Forelimb muscle (tissue), 1 donor: ENCODE data around the gene UBTF. TPM values are rescaled to one million over a fixed set of nuclear protein-coding genes. Genes with fewer than 3 reads are reported as not detected.

Source experiments
- DNase-seq: peaks from one replicate; pipeline ENCODE4 v3.0.0-alpha.2; 2013; ENCODE audit warnings: low read depth
- polyA plus RNA-seq: library from polyadenylated mRNA; unstranded; fragments of 120-200 nt; gene quantifications from one replicate; pipeline ENCODE4 v1.2.1, GENCODE V29; 2013; ENCODE audit not compliant: insufficient read length

UBTF gene
- polyA plus RNA-seq, 1 donor = 60.6 TPM

DNA sequence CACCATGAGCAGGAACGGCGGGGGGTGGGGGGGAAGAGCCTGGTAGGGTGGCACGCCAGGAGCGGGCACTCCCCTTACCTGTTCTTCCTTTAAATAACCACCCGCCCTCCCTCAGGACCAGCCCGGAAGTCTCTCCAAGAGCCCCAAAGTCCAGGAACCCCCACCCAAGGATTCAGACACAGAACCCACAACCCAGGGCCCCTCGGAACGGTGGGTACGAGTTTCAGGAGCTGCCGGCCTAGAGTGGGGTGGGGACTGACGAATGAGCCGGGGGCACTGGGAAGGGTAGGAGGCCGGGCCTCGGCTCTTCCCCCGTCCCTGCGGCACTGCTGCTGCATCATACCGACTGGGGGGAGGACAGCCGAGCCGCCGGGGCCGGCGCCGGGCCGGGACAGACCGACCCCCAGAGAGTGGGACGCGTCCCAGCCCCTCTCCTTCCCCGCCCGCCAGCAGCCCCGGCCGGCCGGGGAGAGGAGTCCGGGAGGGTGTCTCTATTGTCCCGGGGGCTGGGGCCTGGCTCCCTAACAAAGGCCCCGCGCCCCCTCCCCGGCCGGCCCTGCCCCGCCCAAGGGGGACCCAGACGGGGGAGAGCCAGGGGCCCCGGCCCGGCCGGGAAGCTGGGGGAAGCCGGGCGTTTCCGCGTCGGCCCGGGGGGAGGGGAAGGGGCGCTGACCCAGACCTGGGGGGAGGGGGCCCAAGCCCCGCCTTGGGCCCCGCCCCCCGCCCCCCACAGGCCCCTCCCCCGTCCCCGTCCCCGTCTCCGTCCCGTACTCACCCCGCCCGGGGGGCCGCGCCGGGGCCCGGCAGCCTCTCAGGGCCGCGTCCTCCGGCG is 20.5 kb downstream of the UBTF start:
- DNase-seq = no peak

DNA sequence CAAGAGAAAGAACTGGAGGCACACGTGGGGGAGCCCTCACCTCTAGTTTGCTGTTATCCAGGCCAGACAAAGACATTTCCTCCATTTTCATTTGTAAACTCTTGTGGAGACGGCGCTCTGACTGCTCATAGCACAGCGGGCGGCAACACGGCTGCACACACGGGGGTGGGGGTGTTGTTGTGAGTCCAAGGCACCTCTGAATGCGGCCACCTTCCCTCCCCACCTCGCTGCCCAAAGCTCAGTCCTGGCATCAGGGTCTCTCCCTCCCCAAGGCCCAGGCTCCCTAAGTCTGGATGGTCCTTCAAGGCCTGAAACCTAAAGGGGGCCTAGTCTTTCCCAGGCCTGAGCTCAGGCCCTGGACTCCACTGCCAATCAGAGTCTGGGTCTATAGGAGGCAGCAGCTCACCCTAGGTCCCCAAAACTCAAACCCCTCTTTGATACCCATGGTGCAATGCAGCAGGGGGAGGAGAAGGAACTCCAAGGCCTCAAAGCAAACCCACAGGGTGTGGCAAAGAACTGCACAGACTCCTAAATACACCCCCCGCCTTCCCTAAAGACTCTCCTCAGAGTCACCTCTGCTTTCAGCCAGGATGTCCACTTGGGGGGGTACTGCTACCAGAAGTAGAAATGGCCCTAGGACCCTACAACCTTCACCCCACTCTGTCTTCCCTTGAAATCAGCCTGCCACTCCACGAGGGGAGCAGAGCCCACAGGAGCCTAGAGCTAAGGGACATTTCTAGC is 21.3 kb downstream of the UBTF start:
- DNase-seq = no peak

DNA sequence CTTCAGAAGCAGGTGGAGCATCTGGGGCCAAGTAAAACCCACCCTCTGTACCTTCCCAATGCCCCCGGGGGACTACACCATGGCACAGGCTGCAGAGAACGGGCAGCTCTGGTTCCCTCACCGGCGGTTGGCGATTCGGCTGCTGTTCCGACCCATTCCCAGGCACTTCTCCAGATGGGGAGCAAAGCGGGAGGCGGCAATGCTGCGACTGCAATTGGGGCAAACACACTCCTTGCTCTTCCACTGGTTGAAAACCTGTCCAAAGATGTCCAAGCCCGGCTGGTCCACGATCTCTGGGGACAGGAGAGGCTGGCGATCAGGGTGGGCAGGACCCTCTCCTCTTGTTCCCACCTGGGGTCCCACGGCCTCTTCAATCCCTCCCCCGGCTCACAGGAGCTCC is 22.4 kb downstream of the UBTF start:
- DNase-seq = no peak

DNA sequence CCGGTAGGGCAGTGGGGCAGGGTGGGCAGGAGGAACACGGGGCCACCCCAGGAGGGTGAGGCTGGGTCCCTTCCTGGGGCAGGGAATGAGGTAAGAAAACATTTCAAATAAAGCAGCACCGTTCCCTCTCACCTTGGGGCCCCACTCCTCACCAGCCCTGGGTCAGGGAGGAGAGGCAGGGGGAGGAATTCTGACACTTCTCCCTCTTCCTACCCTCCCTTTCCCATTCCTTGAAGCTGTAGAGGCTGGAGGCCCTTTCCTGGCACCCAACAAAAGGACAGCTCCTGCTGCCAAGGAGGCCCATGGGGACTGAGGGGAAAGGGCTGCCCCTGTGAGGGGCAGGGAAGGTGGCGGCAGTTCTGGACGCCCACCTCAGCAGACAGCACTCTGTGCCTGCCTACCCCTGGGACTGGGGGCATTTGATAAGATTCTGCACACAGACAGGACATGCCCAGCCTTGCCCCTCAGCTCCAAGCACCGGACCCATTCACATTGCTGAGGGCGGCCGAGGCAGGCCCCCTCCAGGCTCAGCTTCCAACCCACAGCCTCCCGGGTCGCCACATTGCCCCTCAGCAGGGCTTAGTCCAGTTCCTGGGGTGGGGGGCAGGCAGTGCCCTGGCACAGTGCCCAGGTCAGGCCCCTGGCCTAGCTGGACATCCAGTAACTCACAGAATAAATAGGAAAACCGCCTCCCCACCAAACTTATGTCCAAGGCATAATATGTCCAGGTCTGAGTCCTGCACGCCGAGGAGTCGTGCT is 26.0 kb downstream of the UBTF start:
- no peak for DNase-seq

DNA sequence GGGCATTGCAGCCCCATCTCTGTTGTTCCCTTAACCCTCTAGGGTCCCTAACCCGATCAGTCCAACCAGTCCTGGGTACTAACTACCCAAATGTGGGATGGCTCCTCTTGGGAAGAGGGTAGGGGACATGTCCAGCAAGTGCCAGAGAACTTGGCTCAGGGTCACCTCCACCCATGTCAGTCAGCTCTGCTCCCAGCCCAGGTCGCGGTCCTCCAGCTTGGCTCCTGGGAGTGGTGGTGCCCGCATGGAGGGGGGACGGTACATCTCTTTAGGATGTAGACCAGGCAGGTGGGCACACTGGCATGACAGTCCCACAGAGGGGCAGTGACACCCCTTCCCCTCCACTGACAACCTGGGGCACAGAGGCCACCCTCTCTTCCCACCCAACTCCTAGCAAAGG is 26.7 kb downstream of the UBTF start:
- DNase-seq = no peak

DNA sequence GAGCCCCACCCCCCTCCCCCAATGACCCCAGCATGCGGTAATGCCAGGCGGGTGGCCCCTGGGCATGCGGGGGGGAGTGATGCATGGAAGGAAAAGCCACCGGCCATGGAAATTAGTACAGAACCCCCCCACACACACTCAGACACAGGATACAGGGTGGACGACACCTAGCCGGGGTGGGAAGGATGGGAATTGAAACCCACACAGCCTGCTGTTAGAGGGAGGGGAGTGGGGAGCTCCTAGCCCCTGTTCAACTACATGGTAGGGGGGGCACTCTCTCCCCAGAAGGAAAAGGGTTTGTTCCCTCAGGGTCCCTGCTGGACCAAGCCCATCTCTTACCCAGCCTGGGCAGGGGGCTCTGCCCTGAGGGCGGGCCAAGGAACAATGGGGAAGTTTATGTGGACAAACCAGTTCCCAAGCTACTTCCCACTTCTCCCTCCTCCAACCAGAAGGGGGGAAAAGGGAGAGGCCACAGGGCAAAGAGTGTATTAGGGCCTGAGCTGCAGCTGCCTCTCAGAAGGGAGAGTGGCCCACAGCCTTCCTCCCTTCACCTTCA is 27.5 kb downstream of the UBTF start:
- DNase-seq = no peak

DNA sequence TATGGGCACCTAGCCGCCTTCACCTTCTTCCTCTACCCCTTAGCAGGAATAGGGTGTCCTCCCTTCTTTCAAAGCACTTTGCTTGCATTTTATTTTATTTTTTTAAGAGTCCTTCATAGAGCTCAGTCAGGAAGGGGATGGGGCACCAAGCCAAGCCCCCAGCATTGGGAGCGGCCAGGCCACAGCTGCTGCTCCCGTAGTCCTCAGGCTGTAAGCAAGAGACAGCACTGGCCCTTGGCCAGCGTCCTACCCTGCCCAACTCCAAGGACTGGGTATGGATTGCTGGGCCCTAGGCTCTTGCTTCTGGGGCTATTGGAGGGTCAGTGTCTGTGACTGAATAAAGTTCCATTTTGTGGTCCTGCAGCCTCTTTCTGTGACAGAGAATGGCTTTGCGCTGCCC is 28.1 kb downstream of the UBTF start:
- DNase-seq = no peak

DNA sequence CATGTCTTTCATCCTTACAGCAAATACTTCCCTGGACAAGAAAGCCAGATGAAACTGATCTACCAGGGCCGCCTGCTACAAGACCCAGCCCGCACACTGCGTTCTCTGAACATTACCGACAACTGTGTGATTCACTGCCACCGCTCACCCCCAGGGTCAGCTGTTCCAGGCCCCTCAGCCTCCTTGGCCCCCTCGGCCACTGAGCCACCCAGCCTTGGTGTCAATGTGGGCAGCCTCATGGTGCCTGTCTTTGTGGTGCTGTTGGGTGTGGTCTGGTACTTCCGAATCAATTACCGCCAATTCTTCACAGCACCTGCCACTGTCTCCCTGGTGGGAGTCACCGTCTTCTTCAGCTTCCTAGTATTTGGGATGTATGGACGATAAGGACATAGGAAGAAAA is 29.0 kb downstream of the UBTF start:
- DNase-seq = no peak

DNA sequence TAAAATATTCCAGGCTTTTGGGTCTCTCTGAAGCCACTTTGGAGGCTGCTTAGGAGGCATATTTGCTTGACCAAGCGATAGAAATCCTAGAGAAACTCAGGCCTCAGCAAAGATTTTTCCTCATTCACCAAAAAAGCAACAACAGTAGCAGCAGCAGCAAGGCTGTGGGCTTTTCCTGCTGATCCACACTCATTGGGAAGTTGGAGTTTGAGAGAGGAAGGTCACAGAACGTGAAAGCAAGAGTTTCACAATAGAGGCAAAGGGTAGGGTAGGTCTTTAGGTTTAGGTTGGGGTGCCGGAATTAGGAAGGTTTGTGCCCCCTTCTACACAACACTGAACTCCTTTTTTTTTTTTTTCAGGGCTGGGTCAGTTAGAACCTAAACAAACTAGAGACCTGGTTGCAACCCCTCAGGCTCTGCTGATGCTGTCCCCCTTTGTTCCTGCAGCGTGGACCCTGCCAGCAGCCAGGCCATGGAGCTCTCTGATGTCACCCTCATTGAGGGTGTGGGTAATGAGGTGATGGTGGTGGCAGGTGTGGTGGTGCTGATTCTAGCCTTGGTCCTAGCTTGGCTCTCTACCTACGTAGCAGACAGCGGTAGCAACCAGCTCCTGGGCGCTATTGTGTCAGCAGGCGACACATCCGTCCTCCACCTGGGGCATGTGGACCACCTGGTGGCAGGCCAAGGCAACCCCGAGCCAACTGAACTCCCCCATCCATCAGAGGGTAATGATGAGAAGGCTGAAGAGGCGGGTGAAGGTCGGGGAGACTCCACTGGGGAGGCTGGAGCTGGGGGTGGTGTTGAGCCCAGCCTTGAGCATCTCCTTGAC is 30.7 kb downstream of the UBTF start:
- DNase-seq = no peak

DNA sequence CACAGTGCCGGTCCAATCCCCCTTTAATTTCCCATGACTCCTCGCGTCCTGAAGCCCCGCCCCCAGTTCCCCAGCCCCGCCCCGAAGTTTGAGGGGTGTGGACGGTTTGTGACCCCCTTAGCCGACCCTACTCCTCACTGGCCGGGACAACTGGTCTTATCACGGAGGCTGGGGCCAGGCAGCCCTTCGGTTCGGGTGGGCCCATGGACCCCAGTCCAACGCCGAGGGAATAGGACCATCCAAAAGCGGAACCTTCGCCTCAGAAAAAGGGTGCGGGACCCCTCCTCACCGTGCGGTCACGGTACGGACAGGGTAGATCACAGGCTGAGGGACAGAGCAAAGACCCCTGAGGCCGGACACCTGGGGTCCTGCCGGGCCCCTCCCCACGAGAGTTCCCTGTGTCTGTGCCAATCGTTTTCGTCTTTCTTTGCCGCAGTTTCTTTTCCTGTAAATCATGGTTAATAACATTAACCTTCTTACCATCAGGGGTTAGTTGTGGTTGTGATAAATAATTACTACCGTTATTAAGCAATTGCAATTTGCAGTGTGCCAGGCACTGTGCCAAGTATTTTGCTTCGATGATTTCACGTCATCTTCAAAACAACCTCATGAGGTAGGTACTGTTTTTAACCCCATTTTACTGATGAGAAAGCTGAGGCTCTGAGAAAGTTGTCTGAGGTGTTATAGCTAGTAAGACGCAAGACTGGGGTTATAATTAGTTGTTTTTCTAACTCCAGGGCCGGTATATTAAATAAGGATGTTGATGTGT is 32.2 kb downstream of the UBTF start:
- no peak for DNase-seq

DNA sequence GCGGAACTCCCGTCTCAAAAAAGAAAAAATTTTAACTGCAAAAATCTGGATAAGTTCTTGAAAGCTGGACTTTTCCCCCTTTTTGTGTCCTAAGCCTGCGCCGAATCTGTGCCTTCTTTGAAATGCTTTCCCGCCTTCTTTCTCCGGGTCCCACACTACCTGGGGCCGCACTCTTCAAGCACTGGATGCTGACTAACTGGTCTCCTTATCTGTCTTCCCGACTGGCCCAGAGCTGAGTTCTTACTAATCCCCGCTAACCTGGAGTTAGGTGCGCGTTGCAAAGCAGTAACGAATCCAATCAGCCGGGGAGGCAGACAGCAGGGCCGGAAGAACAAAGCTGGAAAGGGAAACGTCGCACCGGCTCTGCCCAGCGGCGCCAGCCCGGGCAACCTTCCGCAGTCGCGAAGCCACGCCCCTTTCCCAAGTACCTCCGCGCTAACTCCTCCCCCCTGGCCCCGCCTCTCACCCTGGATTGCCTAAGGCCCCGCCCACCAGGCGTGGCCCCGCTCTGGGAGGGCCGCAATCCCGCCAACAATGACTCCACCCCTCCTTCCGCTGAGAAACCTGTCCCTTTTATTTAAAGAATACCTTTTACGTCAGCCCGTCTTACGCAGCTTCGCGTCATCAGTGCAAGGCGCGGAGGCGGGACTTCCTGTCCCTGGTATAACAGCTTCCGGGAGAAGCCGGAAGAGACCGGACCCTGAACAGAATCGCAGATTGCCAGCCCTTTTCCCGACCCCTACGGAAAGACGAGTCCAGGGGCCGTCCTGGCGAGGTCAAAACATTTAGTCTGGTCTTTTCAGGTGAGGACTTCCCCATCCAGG is 33.0 kb downstream of the UBTF start, which contains the start of gene TMUB2:
TMUB2 (plus strand) TSS at position 666 of the 824 bp plus-strand sequence. CDS start 737 bp downstream, outside the sequence.
- DNase-seq = peak; percentile 98

DNA sequence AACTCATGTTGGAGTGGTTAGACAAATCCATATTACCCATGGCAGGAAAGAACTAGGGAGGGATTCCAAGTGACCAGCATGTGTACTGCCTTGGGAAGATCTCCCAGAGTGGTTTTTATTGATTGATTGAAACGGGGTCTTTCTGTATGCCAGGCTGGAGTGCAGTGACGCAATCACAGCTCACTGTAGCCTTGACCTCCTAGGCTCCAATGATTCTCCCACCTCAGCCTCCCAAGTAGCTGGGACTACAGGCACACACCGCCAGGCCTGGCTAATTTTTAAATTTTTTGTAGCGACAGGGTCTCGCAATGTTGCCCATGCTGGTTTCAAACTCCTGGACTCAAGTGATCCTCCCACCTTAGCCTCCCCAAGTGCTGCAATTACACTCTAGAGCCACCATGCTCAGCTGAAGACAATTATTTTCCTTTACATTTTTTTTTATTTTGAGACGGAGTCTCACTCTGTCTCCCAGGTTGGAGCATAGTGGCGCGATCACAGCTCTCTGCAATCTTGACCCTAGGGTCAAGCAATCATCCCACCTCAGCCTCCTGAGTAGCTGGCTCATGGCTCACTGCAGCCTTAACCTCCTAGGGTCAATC is 35.2 kb downstream of the UBTF start:
- DNase-seq = no peak

DNA sequence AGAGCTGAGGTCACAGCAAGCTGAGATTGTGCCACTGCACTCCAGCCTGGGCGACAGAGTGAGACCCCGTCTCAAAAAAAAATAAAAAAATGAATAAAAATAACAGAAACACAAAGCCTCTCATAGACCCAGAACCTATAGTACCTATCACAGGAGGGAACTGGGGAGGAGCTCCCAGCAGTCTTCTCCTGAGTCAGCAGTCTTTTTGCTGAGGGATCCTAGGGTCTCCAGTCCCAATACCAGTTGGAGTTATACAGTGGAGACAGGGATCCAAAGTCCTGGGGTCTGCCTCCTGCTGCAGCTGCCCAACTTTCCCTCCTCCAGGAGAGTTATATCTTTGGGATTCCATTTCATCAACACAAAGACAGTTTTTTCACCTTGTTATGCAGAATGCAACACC is 36.5 kb downstream of the UBTF start:
- DNase-seq = no peak

DNA sequence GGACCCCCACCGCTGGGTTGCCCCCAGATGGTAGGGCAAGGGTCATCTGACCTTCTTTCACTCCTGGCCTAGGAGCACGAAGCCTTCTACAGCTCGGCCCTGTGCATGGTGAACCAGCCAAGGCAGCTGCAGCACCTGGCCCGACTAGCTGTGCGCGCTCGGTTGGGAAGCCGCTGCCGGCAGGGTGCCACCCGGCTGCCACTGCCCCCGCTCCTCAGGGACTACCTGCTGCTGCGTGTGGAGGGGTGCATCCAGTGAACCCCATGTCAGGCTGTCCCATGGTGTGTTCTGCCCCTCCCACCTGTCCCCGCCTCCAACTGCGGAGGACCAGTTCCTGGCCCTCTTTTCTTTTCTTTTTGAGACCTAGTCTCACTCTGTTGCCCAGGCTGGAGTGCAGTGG is 41.3 kb downstream of the UBTF start:
- DNase-seq = no peak

DNA sequence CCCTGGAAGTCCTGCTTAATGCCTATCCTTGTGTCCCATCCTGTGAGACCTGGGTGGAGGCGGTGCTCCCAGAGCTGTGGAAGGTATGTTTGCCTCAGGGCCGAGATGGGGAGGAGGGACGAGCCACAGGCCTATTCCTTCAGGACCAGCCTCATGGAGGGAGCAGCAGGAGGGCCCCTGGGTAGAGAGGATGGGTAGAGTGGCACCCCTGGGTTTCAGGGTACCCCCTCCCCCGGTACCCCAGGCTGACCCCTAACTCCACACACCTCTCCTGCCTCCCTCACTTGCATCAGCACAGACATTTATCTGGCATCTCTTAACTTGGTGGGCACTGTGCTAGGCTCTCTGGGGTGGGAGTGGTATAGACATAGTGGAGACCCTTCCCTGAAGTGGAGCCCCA is 41.8 kb downstream of the UBTF start:
- no peak for DNase-seq

DNA sequence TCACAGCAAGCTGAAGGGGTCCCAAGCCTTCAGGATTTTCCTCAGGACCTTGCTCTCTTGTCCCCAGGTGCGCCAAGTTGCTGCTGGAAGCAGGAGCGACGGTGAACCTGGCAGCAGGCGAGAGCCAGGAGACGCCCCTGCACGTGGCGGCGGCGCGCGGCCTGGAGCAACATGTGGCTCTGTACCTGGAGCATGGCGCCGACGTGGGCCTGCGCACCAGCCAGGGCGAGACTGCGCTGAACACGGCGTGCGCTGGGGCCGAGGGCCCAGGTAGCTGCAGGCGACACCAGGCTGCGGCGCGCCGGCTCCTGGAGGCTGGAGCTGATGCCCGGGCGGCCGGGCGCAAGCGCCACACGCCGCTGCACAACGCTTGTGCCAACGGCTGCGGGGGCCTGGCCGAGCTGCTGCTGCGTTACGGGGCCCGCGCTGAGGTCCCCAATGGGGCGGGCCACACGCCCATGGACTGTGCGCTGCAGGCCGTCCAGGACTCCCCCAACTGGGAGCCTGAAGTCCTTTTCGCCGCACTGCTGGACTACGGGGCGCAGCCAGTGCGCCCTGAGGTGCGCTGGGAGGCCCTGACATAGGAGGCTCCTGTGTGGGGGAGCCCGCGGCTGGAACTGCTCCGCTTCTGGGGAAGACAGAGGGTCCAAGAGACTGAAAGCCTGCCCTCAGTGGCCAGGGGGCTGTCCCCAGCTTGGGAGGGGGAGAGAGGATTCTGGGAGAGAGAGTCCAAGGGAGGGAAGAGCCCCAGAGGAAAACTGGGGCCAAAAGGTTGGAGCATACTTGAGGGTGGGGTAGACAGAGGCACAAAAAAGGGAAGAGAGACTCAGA is 42.6 kb downstream of the UBTF start:
- DNase-seq = no peak

DNA sequence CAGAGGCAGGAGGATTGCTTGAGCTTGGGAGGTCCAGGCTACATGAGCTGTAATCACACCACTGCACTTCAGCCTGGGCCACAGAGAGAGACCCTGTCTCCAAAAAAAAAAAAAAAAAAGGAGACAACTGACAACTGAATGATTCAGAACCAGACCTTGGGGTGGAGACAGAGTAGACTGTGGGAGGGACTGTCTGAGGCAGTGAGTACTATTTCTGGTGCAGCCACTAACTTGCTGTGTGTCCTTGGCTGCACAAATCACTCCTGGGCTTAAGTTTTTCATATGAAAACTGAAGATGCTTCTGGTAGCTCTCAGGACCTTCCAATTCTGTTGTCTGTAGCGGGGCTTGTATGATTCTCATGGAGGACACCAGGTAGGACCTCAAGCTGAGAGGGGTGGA is 43.2 kb downstream of the UBTF start:
- no peak for DNase-seq

DNA sequence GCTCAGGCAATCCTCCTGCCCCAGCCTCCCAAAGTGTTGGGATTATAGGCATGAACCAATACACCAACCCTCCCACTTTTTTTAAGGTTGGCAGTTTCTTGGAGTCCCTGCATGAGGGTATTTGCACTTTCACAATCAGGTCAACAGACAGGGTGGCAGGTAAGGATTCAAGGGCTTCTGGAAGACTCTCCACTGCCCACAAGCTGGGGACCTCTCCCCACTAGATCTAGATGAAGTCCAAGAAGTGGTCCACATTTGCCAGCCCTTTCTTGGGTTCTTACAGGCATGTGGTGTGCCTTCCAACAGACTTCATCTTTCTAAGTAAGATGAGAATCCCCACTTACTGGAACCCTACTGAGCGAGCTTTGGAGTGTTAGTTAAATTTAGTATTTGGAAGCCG is 45.0 kb downstream of the UBTF start:
- no peak for DNase-seq
